SJCRH30 (cell line): ENCODE data around the gene BACH2. TPM values are rescaled to one million over a fixed set of nuclear protein-coding genes. Genes with fewer than 3 reads are reported as not detected.
A peak's percentile ranks its signal among the peaks of the same experiment; 100 is the strongest.
"Not testable (repeated sequence)": the region's sequence is repeated elsewhere in the genome, so short reads cannot be mapped to it uniquely, and the experiment has no call there.

ENCODE experiments used
- DNase-seq, 2 experiments: peaks; one replicate each; pipeline ENCODE4 v3.0.0-alpha.2; 2015 to 2020
- H3K27ac ChIP-seq: fragments of 250-450 bp; sonication (Bioruptor Pico); 2 replicates; pipeline ENCODE4 v1.5.1; 2020; ENCODE audit warnings: mild to moderate bottlenecking, moderate library complexity
- H3K27me3 ChIP-seq: fragments of 250-450 bp; sonication (Bioruptor Pico); 2 replicates; pipeline ENCODE4 v1.5.1; 2020; ENCODE audit warnings: mild to moderate bottlenecking, moderate library complexity
- H3K36me3 ChIP-seq: fragments of 250-450 bp; sonication (Bioruptor Pico); 2 replicates; pipeline ENCODE4 v1.5.1; 2020; ENCODE audit warnings: mild to moderate bottlenecking, moderate library complexity
- H3K4me1 ChIP-seq: fragments of 250-450 bp; sonication (Bioruptor Pico); 2 replicates; pipeline ENCODE4 v1.5.1; 2020; ENCODE audit warnings: mild to moderate bottlenecking, moderate library complexity
- H3K4me3 ChIP-seq: fragments of 250-450 bp; sonication (Bioruptor Pico); 2 replicates; pipeline ENCODE4 v1.5.1; 2020; ENCODE audit warnings: mild to moderate bottlenecking, moderate library complexity
- H3K9me3 ChIP-seq: fragments of 250-450 bp; sonication (Bioruptor Pico); replicated peaks from 2 replicates; pipeline ENCODE4 v1.5.1; 2020; ENCODE audit warnings: mild to moderate bottlenecking, moderate library complexity
- total RNA-seq: library from RNA; depleted of rRNA; stranded (reverse); fragments of >200 nt; shearing (Covaris generic); gene quantifications from 2 replicates; pipeline ENCODE4 v1.2.3, GENCODE V29; 2014

The BACH2 gene
- total RNA-seq, 1 experiment from 2014 or later = 4.1 TPM

DNA sequence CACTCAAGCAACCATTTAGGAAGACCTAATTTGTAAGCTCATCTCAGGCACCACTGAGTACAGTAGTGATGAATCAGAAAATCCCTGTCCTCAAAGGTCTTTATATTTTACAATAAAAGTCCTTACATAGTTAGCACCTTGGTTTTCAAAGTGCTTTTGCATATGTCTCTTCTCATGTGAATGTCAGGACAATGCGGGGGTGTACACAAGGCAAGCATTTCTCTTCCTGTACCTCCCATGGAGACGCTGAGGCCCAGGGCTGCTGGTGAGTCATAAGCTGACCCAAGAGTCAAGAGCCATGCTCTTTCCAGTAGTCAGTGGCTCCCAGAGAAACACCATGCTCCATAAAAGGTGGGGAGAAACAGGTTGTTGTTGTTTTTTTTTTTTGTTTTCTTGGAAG lies 228.4 kb downstream of the BACH2 start:
- H3K27me3 ChIP-seq = no peaks in the 10 kb centered on the region
- no peak overlapping the region for H3K27ac ChIP-seq
- peak; percentile 57 to 59 for DNase-seq
- no peak overlapping the region for H3K4me3 ChIP-seq
- H3K9me3 ChIP-seq = no peaks in the 10 kb centered on the region
- H3K36me3 ChIP-seq = no peaks in the 10 kb centered on the region
- peaks cover 18% of the 10 kb centered on the region for H3K4me1 ChIP-seq

DNA sequence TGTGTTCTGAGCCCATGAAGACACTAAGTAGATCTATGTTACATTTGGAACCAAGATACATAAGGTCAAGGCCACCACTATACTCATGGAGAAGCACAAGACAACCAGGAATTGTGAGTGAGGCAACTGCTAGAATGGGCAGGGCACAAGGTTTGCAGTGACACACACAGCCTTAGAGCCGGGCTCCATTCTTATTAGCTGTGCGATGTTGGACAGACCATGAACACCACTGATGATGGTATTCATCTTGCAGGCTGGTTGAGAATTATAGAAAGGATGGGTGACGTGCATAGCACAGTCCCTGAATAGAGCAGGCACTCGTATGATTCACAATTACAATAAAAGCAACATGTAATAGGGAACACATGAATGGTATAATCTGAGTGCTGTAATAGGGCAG lies 229.9 kb downstream of the BACH2 start:
- no peaks in the 10 kb centered on the region for H3K9me3 ChIP-seq
- H3K27me3 ChIP-seq = no peaks in the 10 kb centered on the region
- H3K36me3 ChIP-seq = no peaks in the 10 kb centered on the region
- no peak overlapping the region for H3K27ac ChIP-seq
- DNase-seq = no peak
- no peak overlapping the region for H3K4me3 ChIP-seq
- H3K4me1 ChIP-seq = peaks cover 7% of the 10 kb centered on the region; the same call in 1 of the 2 replicates

DNA sequence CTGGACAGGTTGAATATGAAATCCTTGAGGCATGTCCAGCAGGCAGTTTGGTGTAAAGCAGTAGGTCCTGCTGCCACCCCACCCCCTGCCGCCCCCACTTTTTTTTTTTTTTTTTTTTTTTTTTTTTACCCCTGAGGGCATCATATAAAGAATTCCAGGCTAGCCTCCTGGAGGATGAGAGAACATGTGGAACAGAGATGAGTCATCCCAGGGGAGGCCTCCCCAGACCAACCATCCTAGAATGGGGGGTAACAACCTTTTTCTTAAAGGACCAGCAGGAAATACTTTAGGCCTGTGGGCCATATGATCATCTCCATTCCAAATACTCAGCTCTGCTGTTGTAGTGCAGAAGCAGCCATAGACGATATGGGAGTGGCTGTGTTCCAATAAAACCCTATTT lies 231.5 kb downstream of the BACH2 start:
- Histone ChIP-seq H3K27ac (no peak overlapping the region), H3K9me3 (no peaks in the 10 kb centered on the region), H3K4me3 (no peak overlapping the region), H3K27me3 (no peaks in the 10 kb centered on the region), H3K36me3 (no peaks in the 10 kb centered on the region), H3K4me1 (peaks cover 7% of the 10 kb centered on the region; the same call in 1 of the 2 replicates)
- DNase-seq = no peak

GRCh38 chr6:90062667-90063066 lies 234.0 kb downstream of the BACH2 start:
- no peak overlapping the region for H3K4me3 ChIP-seq
- no peak for DNase-seq
- H3K27ac ChIP-seq = no peak overlapping the region
- H3K36me3 ChIP-seq = no peaks in the 10 kb centered on the region
- H3K4me1 ChIP-seq = no peaks in the 10 kb centered on the region
- peaks cover 7% of the 10 kb centered on the region; the same call in 1 of the 2 replicates for H3K9me3 ChIP-seq
- H3K27me3 ChIP-seq = no peaks in the 10 kb centered on the region

GRCh38 chr6:90062051-90062450 lies 234.6 kb downstream of the BACH2 start:
- Histone ChIP-seq H3K27ac (no peak overlapping the region), H3K4me1 (no peaks in the 10 kb centered on the region), H3K9me3 (peaks cover 12% of the 10 kb centered on the region), H3K27me3 (no peaks in the 10 kb centered on the region), H3K4me3 (no peak overlapping the region), H3K36me3 (no peaks in the 10 kb centered on the region)
- DNase-seq = no peak

DNA sequence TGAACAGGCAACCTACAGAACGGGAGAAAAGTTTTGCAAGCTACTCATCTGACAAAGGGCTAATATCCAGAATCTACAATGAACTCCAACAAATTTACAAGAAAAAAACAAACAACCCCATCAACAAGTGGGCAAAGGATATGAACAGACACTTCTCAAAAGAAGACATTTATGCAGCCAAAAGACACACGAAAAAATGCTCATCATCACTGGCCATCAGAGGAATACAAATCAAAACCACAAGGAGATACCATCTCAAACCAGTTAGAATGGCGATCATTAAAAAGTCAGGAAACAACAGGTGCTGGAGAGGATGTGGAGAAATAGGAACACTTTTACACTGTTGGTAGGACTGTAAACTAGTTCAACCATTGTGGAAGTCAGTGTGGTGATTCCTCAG lies 237.5 kb downstream of the BACH2 start:
- not testable (repeated sequence) for H3K4me3 ChIP-seq, H3K27me3 ChIP-seq, H3K27ac ChIP-seq, DNase-seq, H3K36me3 ChIP-seq, H3K4me1 ChIP-seq
- peaks cover 12% of the 10 kb centered on the region for H3K9me3 ChIP-seq

- H3K27ac ChIP-seq, H3K27me3 ChIP-seq, H3K4me3 ChIP-seq, DNase-seq, H3K36me3 ChIP-seq, H3K4me1 ChIP-seq: not testable (repeated sequence)
- peaks cover 12% of the 10 kb centered on the region for H3K9me3 ChIP-seq
These were observed 240.7 kb downstream of the BACH2 start for GRCh38 chr6:90055924-90056323.

DNA sequence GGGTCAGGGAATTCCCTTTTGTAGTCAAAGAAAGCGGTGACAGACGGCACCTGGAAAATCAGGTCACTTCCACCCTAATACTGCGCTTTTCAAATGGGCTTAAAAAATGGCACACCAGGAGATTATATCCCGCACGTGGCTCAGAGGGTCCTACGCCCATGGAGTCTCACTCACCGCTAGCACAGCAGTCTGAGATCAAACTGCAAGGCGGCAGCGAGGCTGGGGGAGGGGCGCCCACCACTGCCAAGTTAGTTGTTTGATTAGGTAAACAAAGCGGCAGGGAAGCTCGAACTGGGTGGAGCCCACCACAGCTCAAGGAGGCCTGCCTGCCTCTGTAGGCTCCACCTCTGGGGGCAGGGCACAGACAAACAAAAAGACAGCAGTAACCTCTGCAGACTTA lies 242.4 kb downstream of the BACH2 start:
- not testable (repeated sequence) for DNase-seq, H3K27ac ChIP-seq, H3K36me3 ChIP-seq, H3K27me3 ChIP-seq, H3K9me3 ChIP-seq, H3K4me1 ChIP-seq, H3K4me3 ChIP-seq

DNA sequence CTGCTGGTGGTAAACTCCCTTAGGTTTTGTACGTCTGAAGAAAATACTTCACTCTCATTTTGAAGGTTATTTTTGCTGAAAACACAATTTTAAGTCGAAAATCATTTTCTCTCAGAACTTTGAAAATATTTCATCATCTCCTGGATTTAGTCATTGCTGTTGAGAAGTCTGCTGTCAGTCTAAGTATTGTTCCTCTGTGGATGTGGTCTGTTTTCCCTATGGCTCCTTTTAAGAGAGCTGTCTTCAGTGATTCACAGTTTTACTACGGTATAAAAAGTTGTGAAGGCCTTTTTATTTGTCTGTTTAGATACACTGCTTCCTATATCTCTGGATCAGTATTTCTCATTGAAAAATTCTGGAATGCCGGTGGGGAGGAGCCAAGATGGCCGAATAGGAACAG lies 243.0 kb downstream of the BACH2 start:
- H3K27me3 ChIP-seq = no peaks in the 10 kb centered on the region
- H3K27ac ChIP-seq = no peak overlapping the region
- H3K4me1 ChIP-seq = no peaks in the 10 kb centered on the region
- no peaks in the 10 kb centered on the region for H3K36me3 ChIP-seq
- no peak overlapping the region for H3K4me3 ChIP-seq
- no peak for DNase-seq
- H3K9me3 ChIP-seq = peaks cover 5% of the 10 kb centered on the region; the same call in 1 of the 2 replicates

DNA sequence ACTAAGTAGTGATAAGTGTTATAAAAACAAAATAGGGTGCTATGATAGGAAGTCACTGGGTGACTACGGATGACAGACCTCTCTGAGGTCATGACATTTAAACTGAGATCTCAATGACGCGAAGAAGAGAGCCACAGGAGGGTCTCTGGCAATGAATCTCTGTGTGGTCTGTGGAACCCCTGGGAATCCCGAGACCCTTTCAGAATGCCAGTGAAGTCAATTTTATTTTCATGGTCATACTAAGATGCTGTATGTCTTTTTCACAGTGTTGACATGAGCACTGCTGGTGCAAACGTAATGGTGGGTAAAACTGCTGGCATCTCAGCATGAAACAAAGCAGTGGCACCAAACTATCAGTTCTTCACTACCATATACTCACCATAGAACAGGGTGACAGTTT lies 247.3 kb downstream of the BACH2 start:
- no peak overlapping the region for H3K27ac ChIP-seq
- no peaks in the 10 kb centered on the region for H3K36me3 ChIP-seq
- no peaks in the 10 kb centered on the region; the same call in 1 of the 2 replicates for H3K9me3 ChIP-seq
- H3K4me1 ChIP-seq = peaks cover 11% of the 10 kb centered on the region
- no peak overlapping the region for H3K4me3 ChIP-seq
- no peak for DNase-seq
- no peaks in the 10 kb centered on the region for H3K27me3 ChIP-seq

GRCh38 chr6:90048206-90048967 lies 248.3 kb downstream of the BACH2 start:
- no peak overlapping the region for H3K27ac ChIP-seq
- DNase-seq = no peak
- peaks cover 16% of the 10 kb centered on the region for H3K4me1 ChIP-seq
- H3K36me3 ChIP-seq = no peaks in the 10 kb centered on the region
- no peaks in the 10 kb centered on the region; the same call in 1 of the 2 replicates for H3K9me3 ChIP-seq
- H3K27me3 ChIP-seq = no peaks in the 10 kb centered on the region
- H3K4me3 ChIP-seq = no peak overlapping the region

GRCh38 chr6:90045535-90045934 lies 251.1 kb downstream of the BACH2 start:
- no peak overlapping the region for H3K4me3 ChIP-seq
- H3K27ac ChIP-seq = no peak overlapping the region
- peaks cover 16% of the 10 kb centered on the region for H3K4me1 ChIP-seq
- no peaks in the 10 kb centered on the region for H3K36me3 ChIP-seq
- no peaks in the 10 kb centered on the region for H3K27me3 ChIP-seq
- DNase-seq = no peak
- no peaks in the 10 kb centered on the region for H3K9me3 ChIP-seq

GRCh38 chr6:90044833-90045381 lies 251.7 kb downstream of the BACH2 start:
- Histone ChIP-seq H3K4me1 (peaks cover 18% of the 10 kb centered on the region), H3K36me3 (no peaks in the 10 kb centered on the region), H3K4me3 (no peak overlapping the region), H3K27ac (peak overlapping the region; percentile 24), H3K27me3 (no peaks in the 10 kb centered on the region), H3K9me3 (no peaks in the 10 kb centered on the region)
- peak in 1 of 2 experiments; percentile 36 for DNase-seq

GRCh38 chr6:90044182-90044832 lies 252.3 kb downstream of the BACH2 start:
- DNase-seq = no peak
- H3K27ac ChIP-seq = peak overlapping the region; percentile 24

DNA sequence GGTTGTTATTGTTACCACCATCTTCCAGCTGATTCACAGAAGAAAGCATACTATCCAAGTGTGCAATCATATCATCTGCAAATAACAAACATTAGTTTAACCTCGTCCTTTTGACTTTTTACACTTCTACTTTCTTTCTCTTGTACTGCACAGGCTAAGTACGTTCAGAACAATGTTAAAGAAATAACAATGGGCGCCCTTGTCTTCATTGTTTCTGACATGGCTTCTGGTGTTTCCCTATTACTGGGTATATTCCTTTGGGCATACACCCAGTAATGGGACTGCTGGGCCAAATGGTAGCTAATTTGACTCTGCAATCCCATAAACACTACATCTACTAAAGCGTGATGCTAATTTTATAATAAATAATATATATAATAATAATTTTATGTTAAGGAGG lies 255.7 kb downstream of the BACH2 start:
- Histone ChIP-seq H3K36me3 (no peaks in the 10 kb centered on the region), H3K27ac (no peak overlapping the region), H3K27me3 (no peaks in the 10 kb centered on the region), H3K4me1 (peaks cover 18% of the 10 kb centered on the region), H3K9me3 (no peaks in the 10 kb centered on the region), H3K4me3 (no peak overlapping the region)
- DNase-seq = no peak

More at GRCh38 chr6:90044182-90044832, 252.3 kb downstream of the BACH2 start:
- no peak overlapping the region for H3K4me3 ChIP-seq
- H3K36me3 ChIP-seq = no peaks in the 10 kb centered on the region
- no peaks in the 10 kb centered on the region for H3K27me3 ChIP-seq
- no peaks in the 10 kb centered on the region for H3K9me3 ChIP-seq
- peaks cover 18% of the 10 kb centered on the region for H3K4me1 ChIP-seq
